ENCODE data around the gene CCIN. TPM values are rescaled to one million over a fixed set of nuclear protein-coding genes. Genes with fewer than 3 reads are reported as not detected.
A peak's percentile ranks its signal among the peaks of the same experiment; 100 is the strongest.

CCIN gene
- total and polyA plus RNA-seq, 9 of the 15 experiments (the other 6 are each of a cell fraction or from before 2014, with no cell fraction given) = not detected

GRCh38 chr9:36142510-36143244, 26.5 kb upstream of the CCIN start (continued):
- TF ChIP-seq AFF4 (CRISPR knock-in tag; IDR thresholded peaks at IDR 0.05) (no peak), ZNF282 (CRISPR knock-in tag; IDR thresholded peaks at IDR 0.05) (no peak), ZNF239 (CRISPR knock-in tag; IDR thresholded peaks at IDR 0.05) (no peak), STAT5B (CRISPR knock-in tag; IDR thresholded peaks at IDR 0.05) (no peak), CBX5 (IDR thresholded peaks at IDR 0.05; ENCODE audit: borderline replicate concordance, low read depth) (no peak), E2F5 (CRISPR knock-in tag; IDR thresholded peaks at IDR 0.05) (no peak), ZNF589 (CRISPR knock-in tag; IDR thresholded peaks at IDR 0.05; ENCODE audit: low read depth) (no peak), ZBTB2 (IDR thresholded peaks at IDR 0.05) (peak; percentile 61; the same call in 1 of the 2 replicates), HDAC3 (IDR thresholded peaks at IDR 0.05; ENCODE audit: borderline replicate concordance, partially characterized antibody) (no peak), OTX1 (CRISPR knock-in tag; IDR thresholded peaks at IDR 0.05) (no peak), SP2 (IDR thresholded peaks at IDR 0.05; ENCODE audit: extremely low read depth, low read depth, low read length, poor library complexity, severe bottlenecking) (no peak), ZNF143 (CRISPR knock-in tag; IDR thresholded peaks at IDR 0.05) (no peak), CTBP1 (IDR thresholded peaks at IDR 0.05; ENCODE audit: borderline replicate concordance) (peak; percentile 51; the same call in 1 of the 2 replicates), NCOR1 (IDR thresholded peaks at IDR 0.05) (peak; percentile 69), ZNF639 (CRISPR knock-in tag; conservative IDR thresholded peaks at IDR 0.05 in 1 of 2, IDR thresholded peaks at IDR 0.05 in 1 of 2) (no peak), HBP1 (CRISPR knock-in tag; IDR thresholded peaks at IDR 0.05) (no peak), RBM34 (IDR thresholded peaks at IDR 0.05; ENCODE audit: borderline replicate concordance, insufficient read depth, low read length) (no peak), KLF1 (tag; IDR thresholded peaks at IDR 0.05) (no peak)

All from K562 (cell line).